HCT116 (cell line): ENCODE data around the gene SLC35E2B.

Source experiments
- CTCF ChIP-seq, 3 experiments: fragments of 200-600 bp in 1 of 3; sonication (generic) in 1 of 3; IDR thresholded peaks in 2 of 3; conservative IDR thresholded peaks in 1 of 3; 2 replicates each; pipeline ENCODE4 v1.5.1; 2012 to 2017; ENCODE audit warnings: low read depth in 2 of 3, low read length in 2 of 3, antibody characterized with exemption in 1 of 3, borderline replicate concordance in 1 of 3, control low read depth in 1 of 3, mild to moderate bottlenecking in 1 of 3, mixed read lengths in 1 of 3, mixed run types in 1 of 3, moderate library complexity in 1 of 3; ENCODE audit not compliant: insufficient read depth in 1 of 3
- POLR2A ChIP-seq: IDR thresholded peaks from 2 replicates; pipeline ENCODE4 v1.7.0; 2011; ENCODE audit warnings: borderline replicate concordance; ENCODE audit not compliant: insufficient read depth, insufficient read length; ENCODE audit errors: extremely low read depth

DNA sequence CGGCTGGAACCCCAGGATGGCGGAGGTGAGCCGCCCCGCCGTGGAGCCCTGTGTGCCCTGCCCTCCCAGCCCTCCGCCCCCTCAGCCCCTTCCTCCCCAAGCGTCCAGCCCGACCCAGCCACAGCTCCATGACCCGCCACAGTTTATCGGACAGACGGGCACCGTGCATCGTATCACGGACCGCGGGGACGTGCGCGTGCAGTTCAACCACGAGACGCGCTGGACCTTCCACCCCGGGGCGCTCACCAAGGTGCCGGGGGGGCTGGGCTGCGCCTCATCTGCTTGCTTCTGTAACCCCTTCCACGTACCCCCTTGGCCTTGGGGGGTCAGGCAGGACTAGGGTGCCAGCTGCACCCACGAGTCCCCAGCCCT is 67.2 kb downstream of the SLC35E2B start:
- TF ChIP-seq CTCF (IDR thresholded peaks at IDR 0.05 in 2 of 3, conservative IDR thresholded peaks at IDR 0.05 in 1 of 3; ENCODE audit: borderline replicate concordance in 1 of 3, insufficient read depth in 1 of 3, low read depth in 2 of 3, low read length in 2 of 3) (no peak), POLR2A (no peak)
